ENCODE results near the gene C9orf72. TPM values are rescaled to one million over a fixed set of nuclear protein-coding genes. Genes with fewer than 3 reads are reported as not detected.

The C9orf72 gene
- total and polyA plus RNA-seq, 2 of the 4 experiments (the other 2 are of a cell fraction), result 2.0 to 3.4 TPM

DNA sequence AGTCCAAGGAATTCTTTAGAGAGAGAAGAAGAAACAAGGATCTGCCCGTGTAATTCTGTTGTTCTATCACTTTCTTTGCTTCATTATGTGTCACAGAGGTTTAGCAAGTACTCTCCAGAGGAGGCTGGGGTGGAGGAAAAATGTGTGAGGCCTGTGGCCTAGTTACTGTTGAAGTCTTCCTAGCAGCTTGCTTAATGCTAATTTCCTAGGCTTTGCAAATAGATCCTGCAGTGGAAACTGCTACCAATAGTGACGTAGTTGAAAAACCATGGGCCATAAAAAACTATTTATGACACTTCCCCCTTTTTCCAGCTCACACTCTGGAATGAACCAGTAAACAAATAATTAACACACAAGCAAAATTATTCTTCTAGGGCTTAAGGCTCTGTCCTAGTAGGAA lies 27.0 kb upstream of the C9orf72 start:
- no peak overlapping the region for H2BK15ac ChIP-seq (ENCODE audit: low read depth, low read length)
- H4K8ac ChIP-seq (ENCODE audit: low read depth in 2 of 2, low read length in 2 of 2), result no peak overlapping the region
- H3K27me3 ChIP-seq (ENCODE audit: control insufficient read depth, insufficient read depth, low read length), result no peaks in the 10 kb centered on the region
- no peaks in the 10 kb centered on the region for H4K20me1 ChIP-seq (ENCODE audit: insufficient read depth, low read length)
- no peak for ATAC-seq (ENCODE audit: low read depth)
- H3K36me3 ChIP-seq (ENCODE audit: control insufficient read depth, insufficient read depth, low read length), result no peaks in the 10 kb centered on the region
- H2BK20ac ChIP-seq (ENCODE audit: low read depth, low read length), result no peak overlapping the region
- H3K56ac ChIP-seq (ENCODE audit: extremely low read depth, insufficient read depth, low read length), result no peak overlapping the region
- H3K14ac ChIP-seq (replicated peaks; ENCODE audit: low read depth, low read length), result no peak overlapping the region
- no peak overlapping the region for H3K27ac ChIP-seq (ENCODE audit: insufficient read depth, low read length)
- H3K23ac ChIP-seq (ENCODE audit: low read depth, low read length), result no peak overlapping the region
- H3K9me3 ChIP-seq (ENCODE audit: control insufficient read depth, insufficient read depth, low read length), result no peaks in the 10 kb centered on the region
- no peaks in the 10 kb centered on the region for H3K4me1 ChIP-seq (ENCODE audit: control insufficient read depth, insufficient read depth, low read length)
- no peaks in the 10 kb centered on the region for H3K9me1 ChIP-seq (ENCODE audit: insufficient read depth, low read length)
- BruUV-seq (replicated peaks), result no TSS peak
- POLR2A ChIA-PET (ENCODE audit: unreplicated experiment), result no interaction called here
- H2BK5ac ChIP-seq (ENCODE audit: low read depth, low read length, poor library complexity, severe bottlenecking), result no peak overlapping the region
- CTCF ChIA-PET, result no interaction called here
- no peak overlapping the region for H2AK5ac ChIP-seq (ENCODE audit: low read depth, low read length)
- no peak overlapping the region for H3K4me2 ChIP-seq (ENCODE audit: low read depth, low read length)
- no CpG with 5 or more reads among the region's 2 CpGs for WGBS, 2 experiments (ENCODE audit: extremely low coverage in 2 of 2, insufficient read length in 1 of 2)
- H3K18ac ChIP-seq (ENCODE audit: low read depth, low read length), result no peak overlapping the region
- DNase-seq, result no peak
- H4K91ac ChIP-seq (ENCODE audit: insufficient read depth, low read depth, low read length), result no peak overlapping the region
- no peak overlapping the region for H3K9ac ChIP-seq (ENCODE audit: low read depth, low read length)
- TF ChIP-seq CEBPB (IDR thresholded peaks at IDR 0.05; ENCODE audit: low read depth, low read length) (no peak), RFX5 (IDR thresholded peaks at IDR 0.05; ENCODE audit: low read depth, low read length) (no peak), POLR2A (IDR thresholded peaks at IDR 0.05; ENCODE audit: low read depth, low read length) (no peak), BHLHE40 (IDR thresholded peaks at IDR 0.05; ENCODE audit: low read depth, low read length) (no peak), MXI1 (IDR thresholded peaks at IDR 0.05; ENCODE audit: borderline replicate concordance, low read depth, low read length) (no peak), MAZ (IDR thresholded peaks at IDR 0.05; ENCODE audit: borderline replicate concordance, low read depth, low read length) (no peak), CHD1 (IDR thresholded peaks at IDR 0.05; ENCODE audit: low read depth, low read length) (no peak), RAD21 (IDR thresholded peaks at IDR 0.05; ENCODE audit: low read length) (no peak), FOS (IDR thresholded peaks at IDR 0.05; ENCODE audit: low read depth, low read length) (no peak), RCOR1 (IDR thresholded peaks at IDR 0.05; ENCODE audit: insufficient replicate concordance, low read length) (no peak), NFE2L2 (IDR thresholded peaks at IDR 0.05; ENCODE audit: low read depth, low read length) (no peak), MAFK (IDR thresholded peaks at IDR 0.05; ENCODE audit: low read depth, low read length) (no peak), SMC3 (IDR thresholded peaks at IDR 0.05; ENCODE audit: low read depth, low read length) (no peak)
- TF ChIP-seq, protein P1, sequence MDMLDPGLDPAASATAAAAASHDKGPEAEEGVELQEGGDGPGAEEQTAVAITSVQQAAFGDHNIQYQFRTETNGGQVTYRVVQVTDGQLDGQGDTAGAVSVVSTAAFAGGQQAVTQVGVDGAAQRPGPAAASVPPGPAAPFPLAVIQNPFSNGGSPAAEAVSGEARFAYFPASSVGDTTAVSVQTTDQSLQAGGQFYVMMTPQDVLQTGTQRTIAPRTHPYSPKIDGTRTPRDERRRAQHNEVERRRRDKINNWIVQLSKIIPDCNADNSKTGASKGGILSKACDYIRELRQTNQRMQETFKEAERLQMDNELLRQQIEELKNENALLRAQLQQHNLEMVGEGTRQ (IDR thresholded peaks at IDR 0.05; ENCODE audit: low read depth, low read length), result no peak
- TF ChIP-seq, protein P2, sequence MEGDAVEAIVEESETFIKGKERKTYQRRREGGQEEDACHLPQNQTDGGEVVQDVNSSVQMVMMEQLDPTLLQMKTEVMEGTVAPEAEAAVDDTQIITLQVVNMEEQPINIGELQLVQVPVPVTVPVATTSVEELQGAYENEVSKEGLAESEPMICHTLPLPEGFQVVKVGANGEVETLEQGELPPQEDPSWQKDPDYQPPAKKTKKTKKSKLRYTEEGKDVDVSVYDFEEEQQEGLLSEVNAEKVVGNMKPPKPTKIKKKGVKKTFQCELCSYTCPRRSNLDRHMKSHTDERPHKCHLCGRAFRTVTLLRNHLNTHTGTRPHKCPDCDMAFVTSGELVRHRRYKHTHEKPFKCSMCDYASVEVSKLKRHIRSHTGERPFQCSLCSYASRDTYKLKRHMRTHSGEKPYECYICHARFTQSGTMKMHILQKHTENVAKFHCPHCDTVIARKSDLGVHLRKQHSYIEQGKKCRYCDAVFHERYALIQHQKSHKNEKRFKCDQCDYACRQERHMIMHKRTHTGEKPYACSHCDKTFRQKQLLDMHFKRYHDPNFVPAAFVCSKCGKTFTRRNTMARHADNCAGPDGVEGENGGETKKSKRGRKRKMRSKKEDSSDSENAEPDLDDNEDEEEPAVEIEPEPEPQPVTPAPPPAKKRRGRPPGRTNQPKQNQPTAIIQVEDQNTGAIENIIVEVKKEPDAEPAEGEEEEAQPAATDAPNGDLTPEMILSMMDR (conservative IDR thresholded peaks at IDR 0.05; ENCODE audit: low read depth, low read length), result no peak
- TF ChIP-seq, protein P3, sequence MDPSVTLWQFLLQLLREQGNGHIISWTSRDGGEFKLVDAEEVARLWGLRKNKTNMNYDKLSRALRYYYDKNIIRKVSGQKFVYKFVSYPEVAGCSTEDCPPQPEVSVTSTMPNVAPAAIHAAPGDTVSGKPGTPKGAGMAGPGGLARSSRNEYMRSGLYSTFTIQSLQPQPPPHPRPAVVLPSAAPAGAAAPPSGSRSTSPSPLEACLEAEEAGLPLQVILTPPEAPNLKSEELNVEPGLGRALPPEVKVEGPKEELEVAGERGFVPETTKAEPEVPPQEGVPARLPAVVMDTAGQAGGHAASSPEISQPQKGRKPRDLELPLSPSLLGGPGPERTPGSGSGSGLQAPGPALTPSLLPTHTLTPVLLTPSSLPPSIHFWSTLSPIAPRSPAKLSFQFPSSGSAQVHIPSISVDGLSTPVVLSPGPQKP (IDR thresholded peaks at IDR 0.05; ENCODE audit: borderline replicate concordance, low read depth, low read length), result no peak
- intact Hi-C loops (cut with micrococcal nuclease) (no loop called here), dilution Hi-C loops (cut with HindIII; ENCODE audit: low sequenced_read_pairs, unreplicated experiment) (no loop called here), in situ Hi-C loops (cut with MboI; ENCODE audit: low sequenced_read_pairs) (no loop called here)
- no peak overlapping the region for H2AK9ac ChIP-seq (replicated peaks; ENCODE audit: low read depth, low read length, poor library complexity)
- no peak overlapping the region for H3K4me3 ChIP-seq (ENCODE audit: insufficient read depth, low read depth, low read length)
- H2AFZ ChIP-seq (replicated peaks; ENCODE audit: low read length, poor library complexity), result no peak overlapping the region
- H4K5ac ChIP-seq (ENCODE audit: low read depth, low read length), result no peak overlapping the region
- H3K4ac ChIP-seq (ENCODE audit: low read depth, low read length), result no peak overlapping the region
- H2BK120ac ChIP-seq (ENCODE audit: low read depth, low read length), result no peak overlapping the region
- H3K79me1 ChIP-seq (ENCODE audit: low read depth in 1 of 2, low read length in 2 of 2), result no peaks in the 10 kb centered on the region
